Trophoblast cell (in vitro differentiated cells and primary cell): Measurements from ENCODE around the gene CALML3.

Experiments
- DNase-seq, 2 donors: peaks; one replicate each; pipeline ENCODE4 v3.0.0-alpha.2; 2016
- H2AFZ ChIP-seq: 2 replicates; pipeline ENCODE4 v1.6.1; 2013; ENCODE audit warnings: low read length, moderate library complexity, mild to moderate bottlenecking; ENCODE audit not compliant: insufficient read depth, poor library complexity
- H2AK5ac ChIP-seq: 2 replicates; pipeline ENCODE4 v1.6.1; 2013; ENCODE audit warnings: mild to moderate bottlenecking, low read length
- H2BK120ac ChIP-seq: 2 replicates; pipeline ENCODE4 v1.6.1; 2013; ENCODE audit warnings: low read length, mild to moderate bottlenecking, moderate library complexity; ENCODE audit not compliant: insufficient read depth, poor library complexity
- H2BK12ac ChIP-seq: 2 replicates; pipeline ENCODE4 v1.6.1; 2013; ENCODE audit warnings: mild to moderate bottlenecking, low read length, moderate library complexity
- H2BK5ac ChIP-seq: 2 replicates; pipeline ENCODE4 v1.6.1; 2013; ENCODE audit warnings: low read length, low read depth, moderate library complexity, mild to moderate bottlenecking; ENCODE audit not compliant: poor library complexity
- H3K14ac ChIP-seq: 2 replicates; pipeline ENCODE4 v1.6.1; 2013; ENCODE audit warnings: mild to moderate bottlenecking, low read length
- H3K18ac ChIP-seq: 2 replicates; pipeline ENCODE4 v1.6.1; 2013; ENCODE audit warnings: mild to moderate bottlenecking, low read length
- H3K23ac ChIP-seq: 2 replicates; pipeline ENCODE4 v1.6.1; 2013; ENCODE audit warnings: low read length
- H3K27ac ChIP-seq: 2 replicates; pipeline ENCODE4 v1.5.1; 2013; ENCODE audit warnings: low read depth, mild to moderate bottlenecking, inconsistent platforms, low read length, moderate library complexity
- H3K27me3 ChIP-seq: 2 replicates; pipeline ENCODE4 v1.6.1; 2013; ENCODE audit warnings: inconsistent platforms, mild to moderate bottlenecking, low read length, moderate library complexity; ENCODE audit not compliant: insufficient read depth
- H3K36me3 ChIP-seq, 2 experiments: 1 replicate in 1 of 2; 2 replicates in 1 of 2; pipeline ENCODE4 v1.6.1; 2013; ENCODE audit warnings: low read length in 2 of 2, mild to moderate bottlenecking in 2 of 2, moderate library complexity in 1 of 2; ENCODE audit not compliant: insufficient read depth in 2 of 2, control insufficient read depth in 1 of 2
- H3K4ac ChIP-seq: 2 replicates; pipeline ENCODE4 v1.6.1; 2013; ENCODE audit warnings: low read depth, mild to moderate bottlenecking, low read length, moderate library complexity
- H3K4me1 ChIP-seq, 2 experiments: 1 replicate in 1 of 2; 2 replicates in 1 of 2; pipeline ENCODE4 v1.6.1; 2013; ENCODE audit warnings: low read length in 2 of 2, mild to moderate bottlenecking in 2 of 2, moderate library complexity in 1 of 2; ENCODE audit not compliant: insufficient read depth in 2 of 2, control insufficient read depth in 1 of 2
- H3K4me2 ChIP-seq: 2 replicates; pipeline ENCODE4 v1.6.1; 2013; ENCODE audit warnings: inconsistent platforms, mild to moderate bottlenecking, low read length, moderate library complexity
- H3K4me3 ChIP-seq: 2 replicates; pipeline ENCODE4 v1.5.1; 2013; ENCODE audit warnings: mild to moderate bottlenecking, low read depth, low read length, inconsistent platforms
- H3K79me1 ChIP-seq: one replicate; pipeline ENCODE4 v1.6.1; 2013; ENCODE audit warnings: low read length
- H3K79me2 ChIP-seq: 2 replicates; pipeline ENCODE4 v1.6.1; 2013; ENCODE audit warnings: low read length, mild to moderate bottlenecking; ENCODE audit not compliant: control insufficient read depth, insufficient read depth, poor library complexity
- H3K9ac ChIP-seq: 2 replicates; pipeline ENCODE4 v1.6.1; 2013; ENCODE audit warnings: mild to moderate bottlenecking, low read length
- H3K9me3 ChIP-seq: 2 replicates; pipeline ENCODE4 v1.6.1; 2013; ENCODE audit warnings: low read depth, mild to moderate bottlenecking, control low read depth, inconsistent platforms, low read length; ENCODE audit not compliant: insufficient read depth
- H4K12ac ChIP-seq: 2 replicates; pipeline ENCODE4 v1.6.1; 2013; ENCODE audit warnings: low read depth, mild to moderate bottlenecking, low read length, moderate library complexity
- H4K8ac ChIP-seq: 2 replicates; pipeline ENCODE4 v1.6.1; 2013; ENCODE audit warnings: low read depth, mild to moderate bottlenecking, low read length, moderate library complexity
- H4K91ac ChIP-seq: one replicate; pipeline ENCODE4 v1.6.1; 2013; ENCODE audit warnings: low read depth, mild to moderate bottlenecking, low read length, moderate library complexity
- WGBS: extraction: QIAGEN DNeasy Blood & Tissue Kit; methylation state at CpG from one replicate; pipeline ENCODE4 v1.1.7; 2013; ENCODE audit warnings: missing lambda C conversion rate; ENCODE audit not compliant: insufficient read length, insufficient coverage; ENCODE audit errors: extremely low coverage; 5-methylcytosine and 5-hydroxymethylcytosine counted together

CALML3 gene

DNA sequence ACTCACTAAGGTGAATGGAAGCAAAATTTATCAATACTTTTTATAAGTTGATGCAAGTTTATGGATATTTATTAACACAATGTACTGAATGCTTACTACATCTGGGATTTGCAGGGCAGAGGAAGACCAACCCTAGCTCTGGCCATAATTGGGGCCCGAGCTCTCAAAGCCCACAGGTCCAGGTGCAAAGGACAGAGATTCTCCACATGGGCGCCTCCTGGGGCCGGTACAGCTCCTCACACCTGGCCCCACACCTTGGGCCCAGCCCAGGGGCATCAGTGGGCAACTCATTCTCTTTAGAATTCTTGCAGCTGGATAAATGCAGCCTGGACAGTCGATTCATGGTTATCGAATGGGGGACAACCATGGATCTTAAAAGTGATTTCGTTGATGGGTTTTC is 47.1 kb downstream of the CALML3 start:
- H4K91ac ChIP-seq, result no peak overlapping the region
- H3K27me3 ChIP-seq, result no peaks in the 10 kb centered on the region
- no CpG with 5 or more reads among the region's 6 CpGs for WGBS
- H2BK120ac ChIP-seq, result no peak overlapping the region
- peaks cover 2% of the 10 kb centered on the region for H3K9me3 ChIP-seq
- H3K9ac ChIP-seq, result no peak overlapping the region
- no peak overlapping the region for H2BK5ac ChIP-seq
- no peaks in the 10 kb centered on the region for H3K79me2 ChIP-seq
- DNase-seq, result no peak
- no peak overlapping the region for H4K8ac ChIP-seq
- no peak overlapping the region for H3K14ac ChIP-seq
- H3K36me3 ChIP-seq, result no peaks in the 10 kb centered on the region
- H3K4me3 ChIP-seq, result no peak overlapping the region
- H3K23ac ChIP-seq, result no peak overlapping the region
- H2AFZ ChIP-seq, result no peak overlapping the region
- H2BK12ac ChIP-seq, result peak overlapping the region; percentile 61
- no peak overlapping the region for H3K27ac ChIP-seq
- no peak overlapping the region for H3K18ac ChIP-seq
- peaks cover 11 to 19% of the 10 kb centered on the region in 2 experiments for H3K4me1 ChIP-seq
- peaks cover 21% of the 10 kb centered on the region for H3K79me1 ChIP-seq
- H4K12ac ChIP-seq, result no peak overlapping the region
- H2AK5ac ChIP-seq, result peak overlapping the region; percentile 16
- H3K4ac ChIP-seq, result no peak overlapping the region
- H3K4me2 ChIP-seq, result no peak overlapping the region

DNA sequence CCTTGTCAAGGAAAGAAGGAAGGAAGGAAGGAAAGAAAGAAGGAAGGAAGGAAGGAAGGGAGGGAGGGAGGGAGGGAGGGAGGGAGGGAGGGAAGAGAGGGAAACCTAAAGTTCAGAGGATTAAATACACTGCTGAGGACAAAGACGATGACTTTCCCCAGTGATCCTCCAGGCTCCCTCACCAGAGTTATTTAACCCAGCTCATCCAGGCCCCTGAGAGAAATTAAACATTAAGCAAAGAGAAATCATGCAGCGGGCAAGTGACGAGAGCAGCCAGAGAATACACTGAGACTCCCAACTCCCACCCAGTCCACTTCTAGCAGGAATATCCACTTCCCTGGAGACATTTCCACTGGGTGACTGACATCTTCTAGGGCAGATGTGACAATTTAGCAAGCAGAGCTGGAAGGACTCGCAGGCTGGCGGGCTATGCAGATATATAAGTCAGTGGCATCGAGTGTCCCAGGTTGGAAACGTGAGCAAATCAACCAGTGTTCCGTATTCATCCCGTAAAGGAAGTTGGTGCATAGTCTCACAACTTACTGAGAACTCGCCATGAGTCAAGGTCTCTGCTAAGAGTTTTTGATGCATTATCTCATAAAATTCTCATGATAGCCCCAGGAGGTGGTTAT is 48.7 kb downstream of the CALML3 start:
- Histone ChIP-seq H3K79me1 (peaks cover 25% of the 10 kb centered on the region), H2BK12ac (peak overlapping the region; percentile 47), H3K4me1 (peaks cover 12 to 20% of the 10 kb centered on the region in 2 experiments), H3K14ac (no peak overlapping the region), H3K4me3 (no peak overlapping the region), H2AFZ (no peak overlapping the region), H3K23ac (no peak overlapping the region), H2BK5ac (no peak overlapping the region), H3K4ac (no peak overlapping the region), H3K27ac (no peak overlapping the region), H4K8ac (no peak overlapping the region), H3K9me3 (peaks cover 4% of the 10 kb centered on the region), H3K79me2 (no peaks in the 10 kb centered on the region), H3K4me2 (no peak overlapping the region), H3K36me3 (no peaks in the 10 kb centered on the region), H2BK120ac (peak overlapping the region; percentile 20), H2AK5ac (no peak overlapping the region), H4K12ac (no peak overlapping the region), H3K9ac (no peak overlapping the region), H3K18ac (no peak overlapping the region), H3K27me3 (no peaks in the 10 kb centered on the region), H4K91ac (no peak overlapping the region)
- no CpG with 5 or more reads among the region's 10 CpGs for WGBS
- DNase-seq, result no peak

DNA sequence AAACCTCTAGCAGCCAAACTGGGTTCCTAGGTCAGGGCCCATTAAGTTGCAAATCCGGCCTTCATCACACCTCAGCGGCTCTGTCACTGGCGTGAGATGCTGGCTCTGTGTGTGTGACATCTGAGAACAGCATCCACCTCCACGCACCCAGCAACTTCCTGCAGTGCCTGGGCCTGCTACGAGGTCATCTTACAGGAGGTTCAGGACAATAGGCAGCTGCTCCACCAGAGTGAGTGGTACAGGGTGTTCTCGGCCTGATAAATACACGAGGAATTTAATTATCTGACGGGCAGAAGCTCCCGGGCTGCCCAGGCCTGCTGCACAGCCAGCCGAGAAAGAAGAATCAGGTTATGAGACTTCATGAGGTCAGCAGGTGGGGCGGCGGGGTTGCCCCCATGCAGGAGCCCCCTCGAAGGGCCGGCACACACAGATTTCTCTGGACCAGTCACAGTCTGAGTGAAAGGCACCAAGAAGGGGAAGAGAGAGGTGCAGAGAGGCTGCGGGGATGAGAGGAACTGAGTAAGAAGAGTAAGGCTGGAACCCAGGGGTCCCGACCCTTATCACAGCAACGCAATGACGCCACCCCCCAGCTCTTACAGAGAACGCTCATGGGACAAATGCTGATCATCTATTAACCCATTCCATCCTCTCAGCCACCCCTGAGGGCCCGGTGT is 49.3 kb downstream of the CALML3 start:
- Histone ChIP-seq H3K27me3 (no peaks in the 10 kb centered on the region), H3K9me3 (peaks cover 4% of the 10 kb centered on the region), H3K18ac (no peak overlapping the region), H3K4me1 (peaks cover 12 to 20% of the 10 kb centered on the region in 2 experiments), H3K36me3 (no peaks in the 10 kb centered on the region), H4K12ac (no peak overlapping the region), H2AK5ac (no peak overlapping the region), H3K4me3 (no peak overlapping the region), H3K79me1 (peaks cover 28% of the 10 kb centered on the region), H3K23ac (no peak overlapping the region), H3K4ac (no peak overlapping the region), H3K4me2 (no peak overlapping the region), H3K9ac (no peak overlapping the region), H2BK120ac (peak overlapping the region; percentile 18), H3K27ac (no peak overlapping the region), H2BK5ac (no peak overlapping the region), H3K79me2 (no peaks in the 10 kb centered on the region), H4K91ac (peak overlapping the region; percentile 56), H2AFZ (no peak overlapping the region), H2BK12ac (peak overlapping the region; percentile 15), H3K14ac (no peak overlapping the region), H4K8ac (peak overlapping the region; percentile 23)
- no CpG with 5 or more reads among the region's 20 CpGs for WGBS
- no peak for DNase-seq

DNA sequence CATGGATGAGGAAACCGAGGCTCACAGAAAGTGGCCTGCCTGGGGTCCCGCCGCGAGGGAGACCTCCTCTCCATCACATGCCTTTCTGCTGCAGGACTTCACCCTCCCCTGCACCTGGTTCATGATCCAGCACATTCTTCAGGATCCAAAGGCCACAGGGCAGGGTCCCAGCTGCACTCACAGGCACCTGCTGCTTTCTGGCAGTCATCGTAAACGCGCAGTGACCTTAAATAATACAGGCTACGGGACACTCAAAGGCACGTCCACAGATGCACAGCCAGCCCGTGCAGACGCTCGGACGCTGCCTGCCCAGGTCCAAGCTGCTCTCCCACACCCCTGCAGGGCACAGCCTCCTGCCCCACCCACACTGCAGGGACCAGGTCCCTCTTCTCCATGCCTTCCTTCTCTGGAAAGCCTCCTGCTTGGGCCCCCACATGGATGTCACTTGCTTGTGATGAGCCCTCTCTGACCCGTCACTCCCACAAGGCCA is 49.9 kb downstream of the CALML3 start:
- Histone ChIP-seq H3K23ac (no peak overlapping the region), H3K36me3 (no peaks in the 10 kb centered on the region), H3K9ac (no peak overlapping the region), H4K12ac (no peak overlapping the region), H3K27ac (no peak overlapping the region), H2BK5ac (no peak overlapping the region), H4K91ac (peak overlapping the region; percentile 56), H2AFZ (no peak overlapping the region), H2AK5ac (peak overlapping the region; percentile 16), H3K18ac (peak overlapping the region; percentile 1), H4K8ac (peak overlapping the region; percentile 18), H3K79me1 (peaks cover 28% of the 10 kb centered on the region), H3K4ac (no peak overlapping the region), H2BK120ac (peak overlapping the region; percentile 72), H3K14ac (peak overlapping the region; percentile 51), H3K27me3 (no peaks in the 10 kb centered on the region), H3K4me2 (no peak overlapping the region), H3K79me2 (no peaks in the 10 kb centered on the region), H3K4me3 (no peak overlapping the region), H3K4me1 (peaks cover 12 to 20% of the 10 kb centered on the region in 2 experiments), H3K9me3 (peaks cover 4% of the 10 kb centered on the region), H2BK12ac (peak overlapping the region; percentile 28)
- no CpG with 5 or more reads among the region's 14 CpGs for WGBS
- DNase-seq, result no peak
